RWPE2 (cell line): ENCODE data around the gene MYOZ3.

ENCODE experiments used
- ATAC-seq: fragments of 200-7000 bp; cut with Tn5 transposase; 3 replicates; pipeline ENCODE4 v1.9.1; 2021; ENCODE audit warnings: low read depth
- DNase-seq: peaks from one replicate; pipeline ENCODE4 v3.0.0-alpha.2; 2020; ENCODE audit warnings: low spot score
- H3K27ac ChIP-seq: fragments of 450-650 bp; 2 replicates; pipeline ENCODE4 v1.5.1; 2017; ENCODE audit warnings: mild to moderate bottlenecking; ENCODE audit not compliant: poor library complexity, severe bottlenecking
- H3K27me3 ChIP-seq: fragments of 250-450 bp; sonication (Bioruptor Pico); 2 replicates; pipeline ENCODE4 v1.5.1; 2021; ENCODE audit warnings: mild to moderate bottlenecking, moderate library complexity; ENCODE audit not compliant: insufficient read depth, poor library complexity, severe bottlenecking
- H3K36me3 ChIP-seq: fragments of 250-450 bp; sonication (Bioruptor Pico); 2 replicates; pipeline ENCODE4 v1.5.1; 2020; ENCODE audit warnings: low read depth, mild to moderate bottlenecking, moderate library complexity
- H3K4me1 ChIP-seq: fragments of 250-450 bp; sonication (Bioruptor Pico); 2 replicates; pipeline ENCODE4 v1.5.1; 2021; ENCODE audit warnings: mild to moderate bottlenecking, moderate library complexity; ENCODE audit not compliant: insufficient read depth, poor library complexity, severe bottlenecking
- H3K4me3 ChIP-seq: fragments of 250-450 bp; sonication (Bioruptor Pico); 2 replicates; pipeline ENCODE4 v1.5.1; 2021; ENCODE audit warnings: mild to moderate bottlenecking, moderate library complexity; ENCODE audit not compliant: severe bottlenecking
- H3K9me3 ChIP-seq: fragments of 250-450 bp; sonication (Bioruptor Pico); 2 replicates; pipeline ENCODE4 v1.5.1; 2021; ENCODE audit warnings: mild to moderate bottlenecking, moderate library complexity; ENCODE audit not compliant: severe bottlenecking
- CTCF ChIP-seq: fragments of 450-650 bp; IDR thresholded peaks from one replicate; pipeline ENCODE4 v1.5.1; 2017; ENCODE audit warnings: mild to moderate bottlenecking, moderate library complexity; ENCODE audit not compliant: poor library complexity, severe bottlenecking

MYOZ3 gene

GRCh38 chr5:150630016-150630415 is 31.0 kb upstream of the MYOZ3 start:
- Histone ChIP-seq H3K27me3 (no peaks in the 10 kb centered on the region), H3K36me3 (no peaks in the 10 kb centered on the region), H3K4me3 (no peak overlapping the region), H3K27ac (no peak overlapping the region), H3K4me1 (peaks cover 3% of the 10 kb centered on the region), H3K9me3 (no peaks in the 10 kb centered on the region)
- DNase-seq (no peak), ATAC-seq (no peak)
- TF ChIP-seq CTCF: no peak

- DNase-seq (no peak), ATAC-seq (no peak)
- H3K27me3 ChIP-seq: no peaks in the 10 kb centered on the region
- H3K27ac ChIP-seq: no peak overlapping the region
- no peaks in the 10 kb centered on the region for H3K9me3 ChIP-seq
- H3K4me1 ChIP-seq: peaks cover 10% of the 10 kb centered on the region
- no peak for TF ChIP-seq CTCF
- no peak overlapping the region for H3K4me3 ChIP-seq
- no peaks in the 10 kb centered on the region for H3K36me3 ChIP-seq
Observed at GRCh38 chr5:150630461-150631325, 30.4 kb upstream of the MYOZ3 start.

GRCh38 chr5:150631326-150631701 is 29.7 kb upstream of the MYOZ3 start:
- peaks cover 16% of the 10 kb centered on the region for H3K4me1 ChIP-seq

GRCh38 chr5:150632305-150633160 is 28.5 kb upstream of the MYOZ3 start:
- H3K36me3 ChIP-seq: no peaks in the 10 kb centered on the region
- peaks cover 28% of the 10 kb centered on the region for H3K4me1 ChIP-seq
- no peak overlapping the region for H3K27ac ChIP-seq
- no peaks in the 10 kb centered on the region for H3K9me3 ChIP-seq
- no peak for ATAC-seq
- TF ChIP-seq CTCF: no peak
- H3K27me3 ChIP-seq: no peaks in the 10 kb centered on the region
- H3K4me3 ChIP-seq: no peak overlapping the region
- no peak for DNase-seq

More at GRCh38 chr5:150631326-150631701, 29.7 kb upstream of the MYOZ3 start:
- Histone ChIP-seq H3K9me3 (no peaks in the 10 kb centered on the region), H3K27me3 (no peaks in the 10 kb centered on the region), H3K27ac (no peak overlapping the region), H3K36me3 (no peaks in the 10 kb centered on the region), H3K4me3 (no peak overlapping the region)
- DNase-seq (no peak), ATAC-seq (no peak)
- no peak for TF ChIP-seq CTCF

- DNase-seq: no peak
- H3K27ac ChIP-seq: no peak overlapping the region
- H3K4me3 ChIP-seq: no peak overlapping the region
- TF ChIP-seq CTCF: no peak
- no peaks in the 10 kb centered on the region for H3K36me3 ChIP-seq
- H3K9me3 ChIP-seq: no peaks in the 10 kb centered on the region
- H3K27me3 ChIP-seq: no peaks in the 10 kb centered on the region
- peaks cover 31% of the 10 kb centered on the region for H3K4me1 ChIP-seq
- ATAC-seq: no peak
Observed at GRCh38 chr5:150633429-150633828, 27.6 kb upstream of the MYOZ3 start.
